MM.1S (cell line): ENCODE results near the gene FER.

Experiments
- CTCF ChIP-seq: fragments of 300-600 bp; sonication (generic); IDR thresholded peaks from 2 replicates; pipeline ENCODE4 v1.5.1; 2016; ENCODE audit warnings: antibody characterized with exemption, low read length, mixed read lengths
- EZH2 ChIP-seq: fragments of 300-600 bp; sonication (generic); optimal IDR thresholded peaks from 2 replicates; pipeline ENCODE3; 2017; ENCODE audit warnings: low read depth, mild to moderate bottlenecking, antibody characterized with exemption, low read length, mixed read lengths

GRCh38 chr5:109161914-109162683 is 414.4 kb downstream of the FER start:
- TF ChIP-seq CTCF: no peak
- TF ChIP-seq EZH2: no peak
